Measurements from ENCODE around the gene EREG.
"Not testable (repeated sequence)": the region's sequence is repeated elsewhere in the genome, so short reads cannot be mapped to it uniquely, and the experiment has no call there.

Gene EREG, protein sequence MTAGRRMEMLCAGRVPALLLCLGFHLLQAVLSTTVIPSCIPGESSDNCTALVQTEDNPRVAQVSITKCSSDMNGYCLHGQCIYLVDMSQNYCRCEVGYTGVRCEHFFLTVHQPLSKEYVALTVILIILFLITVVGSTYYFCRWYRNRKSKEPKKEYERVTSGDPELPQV

DNA sequence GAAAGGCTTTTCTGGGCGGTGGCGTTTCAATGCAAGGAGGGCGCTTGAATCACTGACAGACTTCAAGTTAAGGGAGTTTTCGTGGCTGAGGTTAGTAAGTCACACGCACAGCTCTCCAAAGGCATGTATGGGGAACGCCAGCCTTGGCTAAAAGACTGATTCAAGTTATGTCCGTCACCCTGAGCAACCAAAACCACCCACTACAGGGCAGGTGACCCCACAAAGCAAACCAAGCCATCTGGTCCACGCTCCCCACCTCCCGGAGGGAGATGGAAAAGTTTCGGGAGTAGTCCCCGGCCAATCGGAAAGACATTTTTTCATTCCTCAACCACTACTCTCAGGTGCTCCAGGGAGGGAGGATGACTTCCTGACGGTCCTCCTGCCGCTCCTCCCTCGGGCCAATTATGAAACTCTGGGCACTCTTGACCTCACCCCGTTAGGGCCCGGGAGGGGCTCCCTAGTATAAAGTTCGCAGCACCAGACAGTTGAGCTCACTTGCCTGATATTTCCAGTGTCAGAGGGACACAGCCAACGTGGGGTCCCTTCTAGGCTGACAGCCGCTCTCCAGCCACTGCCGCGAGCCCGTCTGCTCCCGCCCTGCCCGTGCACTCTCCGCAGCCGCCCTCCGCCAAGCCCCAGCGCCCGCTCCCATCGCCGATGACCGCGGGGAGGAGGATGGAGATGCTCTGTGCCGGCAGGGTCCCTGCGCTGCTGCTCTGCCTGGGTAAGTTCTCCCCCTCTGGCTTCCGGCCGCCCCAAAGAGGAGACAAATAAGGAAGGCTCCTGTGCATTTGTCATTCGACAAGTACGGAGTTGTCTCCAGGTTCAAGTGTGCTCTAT, at the start of gene EREG:
Gene EREG (plus strand): TSS at position 494 of the 840 bp plus-strand sequence. CDS start 164 bp downstream, at position 658.
- FAIRE-seq = no peak

GRCh38 chr4:74315376-74315775, 49.6 kb upstream of the EREG start:
- no peak for FAIRE-seq

- FAIRE-seq = no peak
Observed at GRCh38 chr4:74316397-74316796, 48.5 kb upstream of the EREG start.

DNA sequence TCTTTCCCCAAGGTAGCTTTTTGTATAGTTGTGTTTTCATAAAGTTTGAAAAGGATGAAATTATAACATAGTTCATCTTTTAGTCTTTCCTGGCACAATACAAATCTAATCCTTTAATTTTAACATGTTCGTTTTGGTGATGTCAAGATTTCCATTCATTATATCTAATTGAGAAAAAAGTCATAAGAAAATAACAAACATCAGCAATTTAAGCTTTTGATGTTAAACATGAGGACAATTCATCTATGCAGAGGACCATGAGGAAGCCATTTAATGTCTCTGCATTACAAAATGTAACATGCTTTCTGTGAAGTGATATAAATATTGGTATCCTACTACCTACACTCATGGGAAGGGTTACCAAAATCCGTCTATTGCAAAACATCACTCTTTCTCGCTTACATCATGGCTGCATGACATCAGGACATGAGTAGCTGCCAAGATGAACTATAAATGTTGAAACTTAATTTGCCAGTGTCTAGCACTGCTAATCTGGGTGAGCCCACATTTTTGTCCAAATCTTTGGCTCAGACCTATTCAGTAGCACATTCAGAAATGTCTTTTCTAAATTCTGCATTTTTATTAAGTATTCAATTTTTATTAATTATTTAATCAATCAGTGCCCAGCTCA, 47.2 kb upstream of the EREG start:
- FAIRE-seq = no peak

GRCh38 chr4:74318276-74318675, 46.7 kb upstream of the EREG start:
- no peak for FAIRE-seq

DNA sequence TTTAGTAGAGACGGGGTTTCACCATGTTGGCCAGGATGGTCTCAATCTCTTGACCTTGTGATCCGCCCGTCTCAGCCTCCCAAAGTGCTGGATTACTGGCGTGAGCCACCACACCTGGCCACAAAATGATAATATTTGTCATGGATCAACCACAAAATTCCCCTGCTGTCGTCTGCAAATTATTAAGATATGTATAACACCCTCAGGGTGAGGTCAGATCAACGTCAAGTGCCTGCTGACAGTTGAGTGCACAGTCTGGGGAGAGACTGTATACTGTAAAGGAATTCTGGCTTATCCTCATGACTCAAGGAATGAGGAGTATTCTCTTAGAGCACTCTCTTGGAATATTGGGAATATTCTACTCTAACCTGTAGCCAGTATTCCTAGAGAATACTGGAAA, 45.5 kb upstream of the EREG start:
- no peak for FAIRE-seq

- FAIRE-seq = no peak
Observed at GRCh38 chr4:74320559-74321118, 44.3 kb upstream of the EREG start.

GRCh38 chr4:74322301-74322700, 42.6 kb upstream of the EREG start:
- no peak for FAIRE-seq

DNA sequence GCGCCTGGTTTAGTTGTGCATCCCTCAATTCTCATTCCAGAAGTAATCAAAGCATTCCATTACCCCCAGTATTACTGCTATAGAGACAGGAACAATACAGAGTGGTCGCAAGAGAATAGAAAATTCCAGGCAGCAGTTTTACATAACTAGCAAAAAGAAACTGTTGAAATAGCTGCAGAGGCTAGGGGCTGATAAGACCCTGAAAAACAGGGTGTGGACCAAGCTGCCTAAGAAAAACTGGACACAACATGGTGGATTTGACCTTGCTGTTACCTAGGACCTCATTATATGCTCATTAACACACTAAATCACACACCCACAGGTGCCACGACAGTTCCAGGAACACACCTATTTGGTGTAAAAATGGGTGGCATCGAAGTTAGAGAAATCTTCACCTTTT, 41.3 kb upstream of the EREG start:
- no peak for FAIRE-seq

GRCh38 chr4:74324262-74324661, 40.7 kb upstream of the EREG start:
- FAIRE-seq = no peak

- no peak for FAIRE-seq
Observed at GRCh38 chr4:74325886-74326285, 39.1 kb upstream of the EREG start.

DNA sequence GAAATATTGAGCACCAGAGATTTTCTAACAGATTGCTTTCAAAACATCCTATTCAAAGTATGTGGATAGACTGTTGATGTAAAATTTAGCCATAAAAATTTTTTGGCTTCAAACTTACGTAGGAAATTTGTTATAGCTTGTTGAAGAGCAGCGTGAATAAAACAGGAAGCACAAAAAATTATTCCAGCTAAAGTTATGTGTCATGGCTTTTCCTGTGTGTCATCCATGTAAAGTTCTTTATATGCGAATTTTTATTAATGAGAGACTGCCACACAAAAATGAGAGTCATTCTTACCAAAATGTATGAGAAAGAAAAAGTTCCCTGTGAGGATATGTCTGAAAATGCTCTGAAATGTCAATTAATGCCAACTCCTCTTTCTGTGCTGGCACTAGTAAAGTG, 37.2 kb upstream of the EREG start:
- no peak for FAIRE-seq

- no peak for FAIRE-seq
Observed at GRCh38 chr4:74328501-74328900, 36.4 kb upstream of the EREG start.

GRCh38 chr4:74329307-74329706, 35.6 kb upstream of the EREG start:
- peak; percentile 10 for FAIRE-seq

DNA sequence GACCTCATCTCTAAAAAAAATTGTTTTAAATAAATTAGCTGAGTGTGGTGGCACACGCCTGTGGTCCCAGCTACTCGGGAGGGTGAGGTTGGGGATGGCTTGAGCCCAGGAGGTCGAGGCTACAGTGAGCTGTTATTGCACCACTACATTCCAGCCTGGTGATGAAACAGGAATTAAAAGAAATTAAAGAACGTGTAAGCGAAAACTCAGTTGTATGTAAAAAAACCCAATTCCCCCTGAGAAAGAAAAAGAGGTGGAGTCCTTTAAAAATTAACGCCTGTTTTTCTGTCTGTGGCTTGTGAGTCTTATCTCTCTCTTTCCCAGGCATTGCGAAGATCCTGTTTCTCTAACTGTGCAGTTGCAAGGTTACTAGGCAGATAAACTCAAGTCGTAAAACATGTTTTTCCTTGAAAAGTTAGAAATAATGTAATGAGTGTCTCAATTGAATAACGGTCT, 34.6 kb upstream of the EREG start:
- no peak for FAIRE-seq

GRCh38 chr4:74331252-74331651, 33.7 kb upstream of the EREG start:
- no peak for FAIRE-seq

DNA sequence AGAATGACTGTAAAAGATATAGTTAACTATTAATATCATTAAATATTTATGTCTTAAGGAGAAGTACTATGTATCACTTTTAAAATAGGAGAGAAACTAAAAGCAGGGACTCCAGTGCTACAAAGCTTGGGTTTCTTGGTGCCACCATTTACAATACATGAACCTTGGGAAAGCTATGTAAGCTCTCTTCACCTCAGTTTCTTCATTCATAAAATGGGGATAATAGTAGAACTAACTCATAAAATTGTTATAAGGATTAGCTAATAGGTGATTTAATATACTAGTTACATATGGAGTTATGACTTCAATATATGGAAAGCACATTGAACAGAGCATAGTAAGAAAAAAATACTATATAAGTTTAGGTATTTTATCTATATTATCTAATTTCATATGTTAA, 33.0 kb upstream of the EREG start:
- FAIRE-seq = no peak

GRCh38 chr4:74334636-74335035, 30.3 kb upstream of the EREG start:
- FAIRE-seq = no peak

DNA sequence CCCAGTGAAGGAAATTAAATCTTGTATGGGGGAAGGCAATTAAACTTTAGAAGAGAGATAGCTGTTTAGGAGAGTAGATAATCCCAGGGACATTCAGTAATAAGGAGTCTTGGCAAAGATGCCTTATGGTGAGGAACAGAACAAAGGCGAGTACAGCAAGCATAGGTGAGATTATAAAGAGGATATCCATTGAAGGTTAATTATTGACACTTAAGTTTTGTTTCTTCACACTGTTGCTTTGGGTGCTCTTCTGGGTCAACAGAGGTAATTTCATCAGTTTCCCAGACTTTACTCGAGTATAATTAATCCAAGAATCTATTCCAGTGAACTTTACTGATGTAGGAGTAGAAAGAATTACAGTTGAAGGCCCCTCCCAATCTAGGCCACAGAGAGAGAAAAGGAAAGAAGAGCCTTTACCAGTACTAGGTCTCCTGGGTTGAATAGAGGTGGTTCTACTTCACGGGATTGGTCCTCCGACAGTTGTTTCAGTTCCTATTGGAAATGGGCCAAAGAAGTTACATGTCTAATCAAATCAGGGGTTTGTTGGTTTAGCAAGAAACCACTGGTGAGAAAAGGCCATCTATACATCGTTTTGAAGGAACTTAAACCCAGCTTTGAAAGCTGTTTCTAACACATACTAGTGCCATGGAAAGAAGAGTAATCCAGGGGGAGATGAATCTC, 29.5 kb upstream of the EREG start:
- FAIRE-seq = no peak

DNA sequence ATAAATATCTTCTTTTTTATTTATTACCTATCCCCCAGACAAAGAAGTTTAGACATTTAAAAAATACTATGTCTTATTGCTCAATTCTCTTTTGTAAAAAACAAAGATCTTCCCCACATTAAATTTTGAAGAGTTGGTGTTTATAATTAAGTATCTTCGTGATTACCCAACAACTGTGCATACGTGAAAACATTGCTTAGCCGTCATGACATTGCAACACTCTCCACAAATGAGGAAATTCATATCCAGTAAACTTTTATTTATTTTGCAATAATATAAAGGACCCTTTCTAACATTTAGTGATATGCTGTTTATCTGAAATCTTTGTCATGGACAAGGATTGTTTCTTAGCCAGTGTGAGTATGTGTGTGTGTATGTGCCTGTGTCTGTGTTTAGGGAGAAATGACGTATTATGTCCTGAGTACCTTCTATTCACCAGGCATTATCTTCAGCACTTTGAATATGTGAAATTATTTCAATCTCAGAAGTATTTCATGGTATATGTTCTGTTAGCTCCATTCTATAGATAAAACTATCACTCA, 26.1 kb upstream of the EREG start:
- FAIRE-seq = peak; percentile 14

- FAIRE-seq = no peak
Observed at GRCh38 chr4:74339501-74339900, 25.4 kb upstream of the EREG start.

DNA sequence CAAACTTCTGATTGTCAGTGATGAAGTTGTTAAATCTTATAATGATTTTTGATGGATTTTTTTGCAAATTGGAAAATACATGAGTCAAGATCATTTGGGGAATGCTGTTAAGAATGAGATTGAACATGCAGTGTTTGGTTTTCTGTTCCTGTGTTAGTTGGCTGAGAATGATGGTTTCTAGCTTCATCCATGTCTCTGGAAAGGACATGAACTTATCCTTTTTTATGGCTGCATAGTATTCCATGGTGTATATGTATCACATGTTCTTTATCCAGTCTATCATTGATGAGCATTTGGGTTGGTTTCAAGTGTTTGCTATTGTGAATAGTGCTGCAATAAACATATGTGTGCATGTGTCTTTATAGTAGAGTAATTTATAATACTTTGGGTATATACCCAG, 24.5 kb upstream of the EREG start:
- FAIRE-seq = not testable (repeated sequence)

- FAIRE-seq = no peak
Observed at GRCh38 chr4:74344031-74344430, 20.9 kb upstream of the EREG start.
